SK-N-DZ (cell line): ENCODE measurements around the gene ALPK3.
A peak's percentile ranks its signal among the peaks of the same experiment; 100 is the strongest.
"Not testable (repeated sequence)": the region's sequence is repeated elsewhere in the genome, so short reads cannot be mapped to it uniquely, and the experiment has no call there.

Experiments
- DNase-seq: peaks from one replicate; pipeline ENCODE4 v3.0.0-alpha.2; 2015; ENCODE audit warnings: low spot score

Gene ALPK3

DNA sequence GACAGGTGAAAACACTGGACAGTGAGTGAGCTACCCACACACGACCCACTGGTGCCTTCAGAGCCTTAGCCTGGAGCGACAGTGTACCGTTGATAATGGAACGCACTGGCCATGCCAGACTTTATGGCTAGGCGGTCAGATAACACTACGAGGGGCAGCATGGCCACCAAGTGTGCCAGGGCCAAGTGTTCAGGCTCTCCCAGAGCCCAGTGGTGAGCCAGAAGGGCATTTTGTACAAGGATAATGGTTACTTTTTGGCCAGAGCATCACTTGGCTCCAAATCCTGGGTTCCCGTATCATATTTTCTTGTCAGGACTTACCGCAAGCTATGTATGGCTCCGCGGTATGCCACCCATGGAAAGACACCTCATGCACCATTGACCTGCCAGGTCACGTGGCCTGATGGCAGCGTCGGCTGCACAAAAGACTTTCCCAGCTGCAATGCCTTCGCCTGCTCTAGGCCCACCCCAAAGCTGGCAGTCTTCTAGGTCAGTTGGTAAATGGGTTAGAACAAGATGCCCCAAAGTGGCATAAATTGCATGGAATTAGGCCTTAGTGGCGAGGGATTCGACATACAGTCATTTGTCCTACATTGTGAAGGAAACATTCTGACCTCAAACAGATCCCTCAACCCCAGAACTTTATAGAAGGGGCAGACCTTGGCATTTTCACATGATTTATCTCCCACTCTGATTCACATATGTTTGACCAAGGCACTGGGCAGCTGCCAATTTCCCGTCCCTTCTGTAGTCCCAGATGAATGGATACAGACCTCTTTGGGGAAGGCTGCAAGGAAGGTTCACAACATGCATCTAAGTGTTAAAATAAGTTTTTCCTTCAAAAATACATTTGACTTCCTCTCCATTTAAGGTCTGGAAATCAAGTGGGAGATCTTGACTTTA is 55.1 kb downstream of the ALPK3 start:
- no peak for DNase-seq

DNA sequence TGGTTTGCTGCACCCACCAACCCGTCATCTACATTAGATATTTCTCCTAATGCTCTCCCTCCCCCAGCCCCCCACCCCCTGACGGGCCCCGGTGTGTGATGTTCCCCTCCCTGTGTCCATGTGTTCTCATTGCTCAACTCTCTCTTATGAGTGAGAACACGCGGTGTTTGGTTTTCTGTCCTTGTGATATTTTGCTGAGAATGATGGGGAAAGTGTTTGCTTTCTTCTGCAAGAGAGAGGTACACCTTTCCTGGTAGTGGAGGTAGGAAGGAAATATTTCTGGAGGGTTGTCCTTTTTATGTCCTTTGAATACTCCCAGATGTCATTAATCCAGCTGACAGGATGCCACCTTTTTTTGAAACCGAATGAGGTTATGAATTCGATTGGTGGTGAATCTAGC is 56.8 kb downstream of the ALPK3 start:
- no peak for DNase-seq

DNA sequence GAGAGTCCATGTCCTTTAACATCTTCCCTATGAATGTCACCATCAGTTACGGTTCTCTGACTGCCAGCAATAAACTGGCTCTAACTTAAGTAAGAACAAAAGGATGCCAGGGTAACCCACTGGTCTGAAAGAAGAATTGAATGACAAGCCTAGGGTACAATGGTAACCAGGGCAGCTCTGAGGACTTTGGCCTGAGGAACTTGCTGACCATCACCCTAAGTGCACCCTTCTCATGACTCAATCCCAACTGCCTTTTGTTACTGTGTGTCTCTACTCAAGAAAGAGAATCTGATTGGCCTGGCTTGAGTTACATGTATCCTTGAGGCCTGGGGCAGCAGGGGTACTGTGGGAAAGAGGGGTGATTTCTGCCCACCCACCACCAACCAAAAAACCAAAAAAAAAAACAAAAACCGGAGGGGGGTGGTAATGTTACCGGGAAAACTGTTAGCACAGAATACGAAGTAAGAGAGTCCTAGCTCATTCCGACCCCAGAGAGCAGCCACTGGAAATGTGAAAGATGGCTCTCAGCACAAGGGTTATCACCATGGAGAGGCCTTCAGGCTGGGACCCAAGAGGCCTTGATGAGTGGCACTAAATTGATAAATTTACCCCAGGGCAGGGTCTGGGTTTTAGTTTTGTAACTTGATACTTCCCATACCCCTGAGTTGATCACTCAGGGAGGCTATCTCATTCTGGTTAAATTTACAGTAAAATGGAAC is 58.0 kb downstream of the ALPK3 start:
- peak; percentile 21 for DNase-seq

DNA sequence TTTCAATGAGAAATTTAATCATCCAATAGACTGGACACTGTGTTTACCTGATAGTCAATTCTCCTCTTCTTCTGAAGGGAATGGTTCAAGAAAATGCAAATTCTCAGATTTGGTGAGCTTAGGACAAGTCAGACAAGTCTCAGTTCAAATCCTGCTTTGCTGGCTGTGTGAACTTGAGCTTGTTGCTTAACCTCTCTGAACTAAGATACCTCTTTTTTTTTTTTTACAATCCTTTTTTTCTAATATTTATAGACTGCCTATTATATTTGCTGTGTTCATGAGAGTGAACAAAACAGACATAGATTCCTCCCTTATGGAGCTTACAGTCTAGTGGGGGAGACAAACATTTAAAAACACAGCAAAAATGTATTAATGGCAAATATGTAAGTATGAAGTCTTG is 59.1 kb downstream of the ALPK3 start:
- no peak for DNase-seq

DNA sequence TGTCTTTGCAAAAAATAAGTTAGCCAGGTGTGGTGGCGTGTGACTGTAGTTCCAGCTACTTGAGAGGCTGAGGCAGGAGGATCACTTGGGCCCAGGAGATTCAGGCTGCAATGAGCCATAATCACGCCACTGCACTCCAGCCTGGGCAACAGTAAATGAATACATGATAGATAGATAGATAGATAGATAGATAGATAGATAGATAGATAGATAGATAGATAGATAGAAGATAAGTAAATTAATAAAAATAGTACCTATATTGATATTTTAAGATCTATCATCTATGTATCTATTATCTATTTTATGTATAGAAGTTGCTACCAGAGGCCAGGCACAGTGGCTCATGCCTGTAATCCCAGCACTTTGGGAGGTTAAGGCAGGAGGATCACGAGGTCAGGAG is 60.5 kb downstream of the ALPK3 start:
- not testable (repeated sequence) for DNase-seq

DNA sequence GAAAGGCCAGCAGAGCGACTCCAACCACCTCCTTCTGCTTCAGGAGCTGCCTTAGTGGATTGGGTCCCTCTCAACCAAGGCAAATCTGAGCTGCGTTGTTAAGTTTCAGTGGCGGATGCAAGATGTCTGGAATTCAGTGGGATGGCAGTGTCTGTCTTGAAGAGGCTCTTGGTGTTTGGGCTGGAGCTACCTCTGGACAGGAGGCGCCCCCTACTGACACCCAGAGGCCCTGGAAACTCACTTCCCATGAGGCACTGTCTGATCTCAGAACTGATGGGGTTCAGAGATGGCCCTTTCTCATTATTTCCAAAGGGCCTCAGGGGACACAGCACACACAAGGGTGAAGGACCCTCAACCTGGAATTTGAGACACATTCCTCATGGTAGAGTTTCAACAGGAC is 61.3 kb downstream of the ALPK3 start:
- DNase-seq: peak; percentile 21

DNA sequence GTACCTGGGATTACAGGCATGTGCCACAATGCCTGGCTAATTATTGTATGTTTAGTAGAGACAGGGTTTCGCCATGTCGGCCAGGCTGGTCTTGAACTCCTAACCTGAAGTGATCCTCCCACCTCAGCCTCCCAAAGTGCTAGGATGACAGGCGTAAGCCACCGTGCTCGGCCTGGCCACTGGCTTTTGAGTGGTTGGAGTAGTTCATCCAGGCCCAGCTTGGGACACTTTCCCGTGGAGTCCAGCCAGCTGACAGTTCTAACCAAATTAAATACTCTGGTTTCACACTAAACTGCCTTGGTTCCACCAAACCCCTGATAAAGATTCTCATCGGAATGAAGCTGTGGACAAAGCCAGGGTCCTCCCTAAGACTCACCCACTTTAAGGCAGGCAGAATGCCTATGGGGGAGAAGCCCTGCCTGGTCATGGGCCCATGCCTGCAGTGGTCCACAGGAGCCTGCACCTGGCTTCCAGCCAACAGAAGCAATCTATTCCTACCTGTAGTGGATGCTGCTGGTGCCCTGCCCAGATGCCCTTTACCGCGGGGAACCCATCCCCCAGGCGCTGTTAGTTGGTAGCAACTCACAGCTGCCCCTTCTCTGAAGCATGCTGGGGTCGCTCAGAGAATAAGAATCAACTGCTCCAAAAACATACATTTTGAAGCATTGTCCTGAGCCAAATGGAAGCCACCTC is 62.1 kb downstream of the ALPK3 start:
- no peak for DNase-seq

DNA sequence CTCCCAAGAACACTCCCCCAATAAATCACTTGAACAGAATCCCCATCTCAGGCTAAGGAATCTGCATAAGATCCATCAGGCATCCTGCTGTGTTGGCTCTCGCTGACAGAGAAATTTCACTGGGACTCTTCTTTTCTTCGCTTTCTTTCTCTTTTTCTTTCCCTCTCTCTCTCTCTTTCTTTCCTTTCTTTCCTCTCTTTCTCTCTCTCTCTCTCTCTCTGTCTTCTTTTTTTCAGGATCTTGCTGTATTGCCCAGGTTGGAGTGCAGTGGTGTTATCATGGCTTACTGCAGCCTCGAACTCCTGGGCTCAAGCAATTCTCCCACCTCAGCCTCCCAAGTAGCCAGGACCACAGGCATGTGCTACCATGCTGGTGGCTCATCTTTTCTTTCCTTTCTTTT is 62.9 kb downstream of the ALPK3 start:
- no peak for DNase-seq

DNA sequence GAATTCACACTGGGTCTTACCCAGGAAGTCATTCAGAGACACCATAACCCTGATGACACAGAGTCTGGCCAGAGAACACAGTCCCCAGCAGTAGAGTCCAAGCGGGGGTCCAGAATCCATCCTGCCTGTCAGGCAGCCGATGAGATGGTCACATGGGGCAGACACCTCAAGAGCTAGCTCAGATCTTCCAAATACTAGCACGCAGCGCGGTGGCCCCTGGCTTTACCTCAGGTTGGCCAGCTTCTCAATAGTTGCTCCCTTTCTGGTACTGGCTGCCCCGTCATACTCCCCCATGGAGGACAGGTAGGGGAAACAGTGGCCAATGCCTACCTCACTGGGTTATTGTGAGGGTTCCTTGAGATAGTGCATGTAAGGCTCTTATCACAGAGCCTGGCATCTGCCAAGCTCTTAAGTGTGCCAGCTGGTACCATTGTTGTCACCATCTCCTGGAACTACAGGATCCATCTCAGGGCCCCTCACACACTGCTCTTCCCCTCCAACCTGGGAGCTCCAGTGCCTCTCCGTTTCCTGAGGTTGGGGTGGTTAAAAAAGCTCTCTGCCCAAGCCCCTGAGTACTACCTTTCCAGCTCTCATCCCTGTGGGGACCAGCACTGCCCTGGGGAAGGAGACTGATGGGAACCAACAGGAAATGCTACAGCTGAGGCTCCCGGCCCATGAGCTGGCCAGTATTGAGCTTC is 63.8 kb downstream of the ALPK3 start:
- no peak for DNase-seq

DNA sequence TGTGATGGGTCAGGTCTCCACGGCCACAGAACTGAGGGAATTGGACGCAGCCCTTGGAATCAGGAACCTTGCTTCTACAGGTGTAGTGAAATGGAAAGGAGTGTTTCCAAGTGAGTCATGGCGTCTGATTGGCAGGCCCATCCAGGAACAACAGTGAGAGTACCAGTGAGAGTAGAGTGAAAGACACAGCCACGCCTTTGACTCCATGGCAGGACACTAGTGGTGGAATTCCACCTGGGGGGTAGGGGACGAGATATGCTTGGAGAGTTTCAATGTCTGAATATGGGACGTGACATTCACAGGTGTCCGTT is 64.3 kb downstream of the ALPK3 start:
- no peak for DNase-seq

DNA sequence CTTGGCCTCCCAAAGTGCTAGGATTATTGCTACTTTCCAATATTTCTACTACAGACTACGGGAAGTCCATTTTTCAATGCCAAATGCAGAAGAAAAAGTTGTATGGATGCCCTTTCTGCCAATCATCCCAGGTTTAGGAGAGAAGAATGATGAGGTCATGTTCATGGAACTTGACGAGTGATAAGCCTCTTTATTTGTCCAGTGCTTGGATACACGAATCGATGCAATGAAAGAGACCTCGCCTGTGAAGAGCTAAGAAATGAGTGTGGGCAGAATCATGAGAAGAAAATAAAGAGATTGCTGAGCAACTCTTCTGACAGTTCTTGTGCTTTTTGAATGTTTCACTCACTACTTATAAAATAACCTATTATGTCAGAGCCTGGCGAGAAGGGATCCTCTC is 66.3 kb downstream of the ALPK3 start:
- no peak for DNase-seq

DNA sequence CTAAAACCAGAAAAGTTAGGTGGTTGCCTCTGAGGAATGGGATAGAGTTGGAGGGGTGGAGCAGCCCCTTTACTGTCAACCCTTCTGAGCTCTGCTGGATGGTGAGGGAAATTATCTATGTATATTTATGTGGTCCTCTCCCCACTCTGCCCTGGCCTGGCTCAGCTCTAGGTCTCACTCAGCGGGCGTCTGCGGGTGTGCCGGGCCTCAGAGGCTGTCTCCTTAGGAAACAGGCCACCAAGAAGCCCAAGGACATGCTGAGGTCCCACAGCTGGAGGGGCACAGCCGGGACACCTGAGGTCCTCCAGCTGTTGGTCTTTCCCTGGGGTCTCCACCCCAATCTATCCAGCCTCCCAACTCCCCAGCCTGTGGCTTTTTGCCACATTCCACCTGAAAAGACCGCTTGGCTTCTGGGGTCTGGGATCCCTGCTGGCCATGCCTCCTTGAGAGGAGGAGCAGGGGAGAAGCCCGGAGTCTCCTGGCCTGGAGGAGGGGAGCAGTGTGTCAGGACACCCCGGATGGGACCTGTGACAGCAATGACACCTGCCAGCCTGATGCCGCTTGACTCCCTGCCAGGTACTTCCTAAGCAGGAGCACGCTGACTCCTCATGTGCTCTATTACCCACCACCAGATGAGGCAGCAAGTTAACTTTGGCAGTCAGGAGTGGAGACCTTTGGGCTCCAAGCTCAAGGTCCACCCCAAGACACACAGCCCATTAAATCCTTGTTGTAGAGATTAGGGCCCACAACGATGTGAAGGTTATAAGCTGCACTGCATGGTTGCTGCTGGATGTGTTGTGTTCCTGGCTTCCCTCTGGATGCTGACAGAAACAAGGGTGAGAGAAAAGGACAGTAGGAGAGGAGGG is 67.0 kb downstream of the ALPK3 start, which contains the start of gene SLC28A1:
SLC28A1 (plus strand) TSS at position 747 of the 866 bp plus-strand sequence. CDS start 3,099 bp downstream, outside the sequence.
- DNase-seq: no peak

DNA sequence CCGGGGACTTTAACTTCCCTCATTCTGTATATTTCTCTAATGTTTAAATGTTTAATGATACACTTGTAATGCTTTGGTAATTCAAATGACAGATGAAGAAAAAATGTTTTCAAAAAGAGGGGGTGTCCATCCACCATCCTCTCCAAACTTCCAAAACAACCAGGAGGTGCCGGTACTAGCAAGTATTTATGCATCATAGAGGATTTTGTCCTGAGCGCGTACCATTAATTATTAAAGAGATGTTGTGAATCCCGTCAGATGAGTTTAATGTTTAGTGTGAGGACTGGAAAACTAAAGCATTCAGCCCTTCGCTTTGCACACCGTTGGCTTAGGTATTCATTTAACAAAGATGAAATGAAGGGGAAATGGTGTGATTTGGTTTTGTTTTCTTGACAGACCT is 68.6 kb downstream of the ALPK3 start:
- no peak for DNase-seq

DNA sequence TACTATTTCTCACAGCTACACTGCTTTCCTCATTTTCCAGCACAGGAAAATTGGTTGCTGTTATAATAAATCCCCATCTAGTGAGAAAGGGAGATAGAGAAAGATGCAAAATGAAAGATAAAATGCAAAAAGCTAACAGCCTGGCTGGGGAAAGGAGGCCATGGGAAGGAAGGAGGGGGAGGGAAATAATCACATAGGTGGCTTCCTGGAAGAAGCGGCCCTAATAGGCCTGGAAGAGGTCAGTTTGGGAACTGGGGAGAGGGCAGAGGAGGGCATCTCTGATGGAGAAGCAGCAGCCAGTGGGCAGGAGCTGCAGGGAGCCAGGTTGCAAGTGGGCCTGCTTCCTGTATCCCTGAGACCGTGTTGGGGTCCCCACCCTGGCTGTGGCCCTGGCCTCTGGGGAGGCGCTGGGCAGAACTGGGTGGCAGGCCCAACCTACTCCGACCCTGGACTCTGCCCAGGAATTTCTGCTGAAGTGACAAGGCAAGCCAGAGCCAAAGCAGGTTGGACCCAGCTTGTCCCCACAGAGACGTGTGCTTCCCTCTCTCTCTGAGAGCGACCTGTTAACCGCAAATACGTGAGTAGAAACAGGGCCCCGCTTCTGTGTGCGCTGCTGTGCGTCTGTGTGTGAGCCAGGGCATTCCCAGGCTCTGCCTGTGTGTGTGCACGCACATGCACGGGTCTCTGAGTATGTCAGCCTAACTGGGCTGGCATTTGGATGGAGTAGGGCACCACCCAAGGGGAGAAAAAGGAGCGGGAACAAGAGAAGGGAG is 69.2 kb downstream of the ALPK3 start:
- DNase-seq: no peak

DNA sequence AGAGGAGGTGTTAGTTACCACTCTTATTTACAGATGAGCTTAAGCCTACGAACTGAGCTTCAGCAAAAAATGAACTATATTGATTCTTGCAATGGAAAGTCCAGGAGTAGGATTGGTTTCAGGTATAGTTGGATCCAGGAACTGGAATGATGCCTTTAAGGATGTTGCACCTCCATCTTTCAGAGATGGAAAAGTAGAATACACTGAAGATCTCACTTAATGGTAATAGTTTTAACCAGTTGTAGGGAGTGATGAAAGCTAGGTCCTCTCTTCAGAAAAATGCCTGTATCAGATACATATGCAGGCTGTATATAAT is 69.8 kb downstream of the ALPK3 start:
- DNase-seq: no peak

DNA sequence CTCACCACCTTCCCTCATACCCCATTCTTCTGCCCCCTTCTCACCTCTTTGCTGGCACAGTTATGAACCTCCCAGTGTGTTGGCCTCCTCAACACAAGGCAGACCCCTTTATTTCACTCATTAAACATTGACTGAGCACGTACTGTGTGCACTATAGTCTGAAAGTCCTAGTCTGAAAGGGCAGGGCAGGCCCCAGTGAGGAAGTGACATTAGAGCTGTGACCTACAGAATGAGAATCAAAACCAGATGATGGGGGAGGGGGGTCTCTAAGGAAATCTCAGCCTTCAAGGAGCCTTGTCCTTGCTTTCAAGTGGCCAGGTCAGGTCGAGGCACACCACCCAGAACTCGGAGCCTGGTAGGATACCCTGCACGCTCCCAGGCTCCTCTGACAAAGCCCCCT is 70.8 kb downstream of the ALPK3 start:
- no peak for DNase-seq

DNA sequence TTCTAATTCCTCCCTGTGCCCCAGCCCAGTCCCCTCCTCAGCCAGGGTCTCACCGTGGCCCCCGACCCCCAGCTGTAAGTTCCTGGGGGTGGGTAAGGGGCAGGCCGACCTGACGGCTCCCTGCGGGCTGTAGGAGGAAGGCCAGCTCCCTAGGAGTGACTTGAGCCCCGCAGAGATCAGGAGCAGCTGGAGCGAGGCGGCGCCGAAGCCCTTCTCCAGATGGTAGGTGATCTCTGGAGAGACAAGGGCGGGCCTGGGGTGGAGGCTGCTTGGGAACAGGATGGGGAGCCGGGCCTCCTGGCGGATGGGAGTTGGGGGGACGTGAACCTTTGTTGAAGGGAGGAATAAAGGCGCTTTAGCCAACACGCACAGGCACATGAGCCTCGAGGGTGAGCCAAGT is 71.5 kb downstream of the ALPK3 start:
- DNase-seq: no peak

DNA sequence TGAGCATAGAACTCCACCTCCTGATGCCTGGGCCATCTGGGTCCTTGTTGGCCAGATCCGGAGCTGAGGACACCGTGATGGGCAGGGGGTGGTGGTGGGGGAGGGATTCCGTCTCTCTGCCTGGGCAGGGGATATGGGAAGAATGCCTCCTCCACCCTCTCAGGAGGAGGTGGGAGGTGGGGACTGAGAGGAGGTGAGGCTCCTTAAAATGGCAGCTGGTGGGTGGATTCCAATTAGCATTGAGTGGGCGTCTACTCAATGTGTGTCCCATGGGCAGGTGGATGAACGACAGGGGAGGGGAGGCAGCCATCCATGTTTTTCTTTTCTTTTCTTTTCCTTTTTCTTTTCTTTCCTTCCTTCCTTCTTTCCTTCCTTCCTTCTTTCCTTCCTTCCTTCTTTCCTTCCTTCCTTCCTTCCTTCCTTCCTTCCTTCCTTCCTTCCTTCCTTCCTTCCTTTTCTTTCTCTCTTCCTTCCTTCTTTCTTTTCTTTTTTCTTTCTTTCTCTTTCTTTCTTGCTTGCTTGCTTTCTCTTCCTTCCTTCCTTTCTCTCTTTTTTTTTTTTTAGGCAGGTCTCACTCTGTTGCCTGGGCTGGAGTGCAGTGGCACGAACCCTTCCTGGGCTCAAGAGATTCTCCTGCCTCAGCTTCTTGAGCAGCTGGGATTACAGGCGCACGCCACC is 72.3 kb downstream of the ALPK3 start:
- no peak for DNase-seq

DNA sequence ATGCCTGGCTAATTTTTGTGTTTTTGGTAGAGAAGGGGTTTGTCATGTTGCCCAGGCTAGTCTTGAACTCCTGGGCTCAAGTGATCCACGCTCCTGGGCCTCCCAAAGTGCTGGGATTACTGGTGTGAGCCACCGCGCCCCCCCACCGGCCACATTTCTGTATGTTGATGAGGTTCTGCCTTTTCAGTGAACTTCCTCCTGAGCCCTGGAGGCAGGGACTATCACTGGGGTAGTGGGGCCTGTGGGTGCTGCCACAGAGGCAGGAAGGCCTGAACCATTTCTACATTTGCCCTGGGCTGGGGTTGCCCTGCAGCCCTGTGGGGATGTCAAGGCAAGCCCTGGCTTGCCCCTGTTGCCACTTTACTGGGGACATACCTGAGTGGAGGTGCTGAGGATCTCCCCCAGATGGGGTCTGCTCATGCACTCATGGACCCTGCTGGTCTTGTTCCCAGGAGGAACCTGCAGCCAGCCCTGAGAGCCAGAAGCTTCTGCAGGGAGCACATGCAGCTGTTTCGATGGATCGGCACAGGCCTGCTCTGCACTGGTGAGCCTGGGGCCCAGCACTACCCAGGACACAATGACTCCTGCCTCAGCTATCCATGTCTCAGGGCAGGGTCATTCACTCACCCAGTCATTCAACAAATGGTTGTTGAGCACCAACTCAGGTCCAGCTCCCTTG is 73.0 kb downstream of the ALPK3 start:
- DNase-seq: no peak
